HG02623 (cell line): Measurements from ENCODE around the gene STX10.
A peak's percentile ranks its signal among the peaks of the same experiment; 100 is the strongest.
"Not testable (repeated sequence)": the region's sequence is repeated elsewhere in the genome, so short reads cannot be mapped to it uniquely, and the experiment has no call there.

ENCODE experiments used
- ATAC-seq: cut with Tn5 transposase; IDR thresholded peaks from one replicate; pipeline ENCODE4 v1.9.1; 2021; ENCODE audit warnings: moderate library complexity; ENCODE audit not compliant: unreplicated experiment

Gene STX10, protein sequence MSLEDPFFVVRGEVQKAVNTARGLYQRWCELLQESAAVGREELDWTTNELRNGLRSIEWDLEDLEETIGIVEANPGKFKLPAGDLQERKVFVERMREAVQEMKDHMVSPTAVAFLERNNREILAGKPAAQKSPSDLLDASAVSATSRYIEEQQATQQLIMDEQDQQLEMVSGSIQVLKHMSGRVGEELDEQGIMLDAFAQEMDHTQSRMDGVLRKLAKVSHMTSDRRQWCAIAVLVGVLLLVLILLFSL

DNA sequence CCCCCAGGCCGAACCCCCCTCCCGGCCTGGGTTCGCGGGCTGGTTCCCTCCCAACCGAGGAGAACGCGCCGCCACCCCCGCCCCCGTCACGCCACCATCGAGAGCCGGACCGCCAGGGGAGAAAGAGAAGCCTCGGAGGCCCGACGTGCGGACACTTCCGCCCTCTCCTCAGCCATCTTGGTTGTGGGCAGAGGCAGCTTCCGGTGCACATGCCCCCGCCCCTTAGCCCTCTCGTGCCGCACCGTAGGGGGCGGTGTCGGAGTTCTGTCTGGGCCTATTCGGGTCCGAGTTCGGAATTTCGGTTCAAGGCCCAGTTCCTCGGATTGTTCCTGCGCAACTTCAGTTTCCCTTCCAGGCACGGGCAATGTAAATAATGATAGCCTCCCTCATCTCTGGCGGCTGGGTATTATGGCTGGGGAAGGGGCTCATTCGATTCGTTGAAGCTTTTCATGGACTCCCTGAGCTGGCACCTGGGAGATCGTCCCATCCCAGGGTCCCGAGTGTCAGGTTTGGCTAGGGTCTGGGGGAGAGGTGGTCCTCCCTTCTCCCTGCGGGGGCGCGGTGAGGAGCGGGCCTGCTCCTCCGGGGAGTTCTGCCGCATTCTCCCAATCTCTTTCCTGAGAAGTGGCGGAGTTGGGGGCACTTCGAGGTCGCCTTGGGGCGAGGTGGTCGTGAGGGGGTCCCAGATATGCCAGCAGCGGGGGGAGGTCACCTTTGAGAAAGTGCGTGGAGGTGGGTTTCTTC is at the start of gene STX10, which contains the start of gene IER2:
TSS of gene STX10 (minus strand) at position 189 of the 744 bp plus-strand sequence. CDS start 202 bp downstream, outside the sequence.
TSS of gene IER2 (plus strand) at position 225 of the 744 bp plus-strand sequence. CDS start 2,776 bp downstream, outside the sequence.
- ATAC-seq, result peak; percentile 36

DNA sequence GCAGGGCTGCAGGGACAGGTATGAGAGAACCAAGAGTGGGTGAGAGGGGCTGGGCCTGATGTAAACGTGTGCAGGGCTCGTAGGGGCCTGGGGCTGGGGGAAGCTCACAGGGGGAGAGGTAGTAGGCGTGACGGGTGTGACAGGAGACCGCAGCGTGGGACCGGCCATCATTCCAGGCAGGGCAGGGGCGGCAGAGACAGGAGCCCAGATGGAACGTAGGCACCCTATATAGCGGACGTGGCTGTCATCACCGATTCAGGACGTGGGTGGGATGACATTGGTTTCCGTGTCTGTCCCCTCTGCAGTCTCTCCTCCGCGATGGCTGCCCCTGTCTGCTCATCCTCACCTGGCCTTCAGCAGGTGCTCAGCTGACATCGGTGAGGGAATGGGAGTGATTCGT is 48.5 kb upstream of the STX10 start:
- no peak for ATAC-seq

DNA sequence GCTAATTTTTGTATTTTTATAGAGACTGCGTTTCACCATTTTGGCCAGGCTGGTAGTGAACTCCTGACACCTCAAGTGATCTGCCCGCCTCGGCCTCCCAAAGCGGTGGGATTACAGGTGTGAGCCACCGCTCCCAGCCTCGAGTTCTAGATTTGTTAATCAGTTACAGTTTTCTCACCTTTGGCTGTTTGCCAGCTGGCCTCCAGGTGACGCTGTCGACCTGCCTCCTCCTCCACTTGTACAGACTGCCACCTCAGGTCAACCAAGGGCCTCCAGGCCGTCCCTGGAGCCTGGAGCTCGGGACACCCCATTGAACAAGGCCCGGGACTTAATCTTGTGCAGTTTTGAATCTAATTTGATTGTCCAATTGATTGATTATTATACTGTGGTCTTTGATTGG is 45.5 kb upstream of the STX10 start:
- ATAC-seq, result no peak

DNA sequence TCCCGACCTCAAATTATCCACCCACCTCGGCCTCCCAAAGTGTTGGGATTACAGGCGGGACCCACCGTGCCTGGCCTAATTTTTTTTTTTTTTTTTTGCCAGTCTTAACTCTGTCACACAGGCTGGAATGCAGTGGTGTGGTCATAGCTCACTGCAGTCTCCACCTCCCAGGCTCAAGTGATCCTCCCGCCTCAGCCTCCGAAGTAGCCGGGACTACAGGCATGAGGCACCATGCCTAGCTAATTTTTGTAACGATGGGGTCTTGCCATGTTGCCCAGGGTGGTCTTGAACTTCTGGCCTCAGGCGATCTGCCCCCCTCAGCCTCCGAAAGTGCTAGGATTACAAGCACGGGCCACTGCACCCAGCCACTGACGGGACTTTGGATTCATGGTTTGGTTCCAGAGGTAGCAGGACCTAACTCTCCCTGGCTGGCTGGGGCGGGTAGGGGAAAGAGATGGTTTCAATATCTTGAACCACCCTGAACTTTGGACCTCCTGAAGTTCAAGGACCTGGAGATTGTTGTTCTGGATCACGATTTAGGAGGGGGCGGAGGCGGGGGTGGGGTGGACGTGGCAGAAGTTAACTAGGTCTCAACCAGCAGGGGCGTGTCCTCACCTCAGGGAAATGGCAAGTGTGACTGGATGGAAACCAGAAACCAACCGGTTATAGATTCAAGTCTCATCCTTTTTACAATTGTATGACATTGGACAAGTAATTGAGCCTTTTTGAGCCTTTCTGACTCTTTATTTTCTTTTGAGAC is 40.8 kb upstream of the STX10 start:
- ATAC-seq, result no peak

- no peak for ATAC-seq
Observed at GRCh38 chr19:13189600-13189999, 39.4 kb upstream of the STX10 start.

GRCh38 chr19:13187419-13187818 is 37.2 kb upstream of the STX10 start:
- ATAC-seq, result no peak

DNA sequence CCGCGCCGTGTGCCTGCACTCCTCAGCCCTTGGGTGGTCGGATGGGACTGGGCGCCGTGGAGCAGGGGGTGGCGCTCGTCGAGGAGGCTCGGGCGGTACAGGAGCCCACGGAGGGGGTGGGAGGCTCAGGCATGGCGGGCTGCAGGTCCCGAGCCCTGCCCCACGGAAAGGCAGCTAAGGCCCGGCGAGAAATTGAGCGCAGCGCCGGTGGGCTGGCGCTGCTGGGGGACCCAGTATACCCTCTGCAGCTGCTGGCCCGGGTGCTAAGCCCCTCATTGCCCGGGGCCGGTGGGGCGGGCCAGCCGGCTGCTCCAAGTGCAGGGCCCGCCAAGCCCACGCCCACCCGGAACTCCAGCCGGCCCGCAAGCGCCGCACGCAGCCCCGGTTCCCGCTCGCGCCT is 36.5 kb upstream of the STX10 start:
- ATAC-seq, result not testable (repeated sequence)

GRCh38 chr19:13185763-13186657 is 35.8 kb upstream of the STX10 start:
- not testable (repeated sequence) for ATAC-seq

GRCh38 chr19:13184926-13185325 is 34.8 kb upstream of the STX10 start:
- ATAC-seq, result not testable (repeated sequence)

DNA sequence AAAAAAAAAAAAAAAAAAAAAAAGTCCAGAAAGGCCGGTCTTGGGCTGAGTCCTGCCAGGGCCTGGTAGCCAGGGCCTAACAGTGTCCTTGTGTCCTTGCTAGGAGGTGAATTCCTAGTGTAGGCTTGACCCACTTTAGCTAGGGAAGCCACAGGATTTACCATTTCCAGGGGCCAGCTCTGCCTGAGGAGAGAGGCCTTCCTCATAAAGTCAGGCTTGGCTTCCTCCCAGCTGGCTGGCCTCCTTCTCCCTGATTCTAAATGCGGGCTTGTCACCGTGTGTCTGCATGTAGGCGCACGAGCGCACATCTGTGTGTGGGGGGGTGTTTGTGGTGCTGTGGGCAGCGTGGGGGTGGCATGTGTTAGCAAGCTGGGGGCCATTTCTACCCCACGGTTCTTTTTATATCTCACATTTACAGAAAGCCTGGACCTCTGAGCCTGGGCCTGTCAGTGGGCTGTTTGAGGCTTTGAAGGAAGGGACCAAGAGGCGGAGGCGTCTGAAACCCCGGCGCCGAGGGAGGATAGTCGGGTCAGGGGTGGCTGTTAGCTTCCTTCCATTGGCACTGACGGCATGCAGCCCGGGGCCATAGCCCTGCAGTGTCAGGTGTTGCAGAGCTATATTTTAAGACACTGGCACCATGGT is 31.7 kb upstream of the STX10 start:
- no peak for ATAC-seq

- ATAC-seq, result not testable (repeated sequence)
Observed at GRCh38 chr19:13178291-13178690, 28.1 kb upstream of the STX10 start.

DNA sequence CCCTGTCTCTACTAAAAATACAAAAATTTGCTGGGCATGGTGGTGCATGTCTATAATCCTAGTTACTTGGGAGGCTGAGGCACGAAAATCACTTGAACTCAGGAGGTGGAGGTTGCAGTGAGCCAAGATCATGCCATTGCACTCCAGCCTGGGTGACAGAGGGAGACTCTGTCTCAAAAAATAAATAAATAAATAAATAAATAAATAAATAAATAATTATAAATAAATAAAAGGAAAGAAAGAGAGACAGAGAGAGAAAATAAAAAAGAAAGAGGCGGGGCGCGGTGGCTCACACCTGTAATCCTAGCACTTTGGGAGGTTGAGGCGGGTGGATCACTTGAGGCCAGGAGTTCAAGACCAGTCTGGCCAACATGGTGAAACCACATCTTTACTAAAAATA is 27.4 kb upstream of the STX10 start:
- ATAC-seq, result not testable (repeated sequence)

- ATAC-seq, result no peak
Observed at GRCh38 chr19:13176345-13176744, 26.2 kb upstream of the STX10 start.

DNA sequence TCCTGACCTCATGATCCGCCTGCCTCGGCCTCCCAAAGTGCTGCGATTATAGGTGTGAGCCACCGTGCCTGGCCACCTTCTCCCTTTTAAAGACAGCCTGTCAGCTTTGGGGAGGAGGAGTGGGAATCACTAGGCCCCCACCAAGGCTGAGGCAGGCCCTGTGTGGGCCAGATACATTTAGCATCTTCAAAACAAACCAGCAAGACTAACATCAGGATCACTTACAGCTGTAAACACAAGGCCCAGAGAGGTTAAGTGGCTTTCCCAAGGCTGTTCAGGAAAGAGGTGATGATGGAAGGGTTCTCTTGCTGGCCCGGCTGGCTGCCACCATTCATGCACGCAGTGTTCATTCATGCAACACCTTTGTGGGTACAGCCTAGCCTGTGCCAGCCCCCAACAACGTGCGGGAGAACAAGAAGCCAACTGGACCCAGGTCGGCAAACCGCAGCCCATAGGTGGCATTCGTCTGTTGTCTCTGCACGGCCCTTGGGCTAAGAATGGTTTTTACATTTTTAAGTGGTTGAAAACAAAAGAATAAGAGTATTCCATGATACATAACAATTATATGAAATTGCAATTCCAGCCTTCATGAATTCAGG is 23.1 kb upstream of the STX10 start:
- no peak for ATAC-seq

GRCh38 chr19:13172346-13173138 is 22.4 kb upstream of the STX10 start:
- no peak for ATAC-seq

DNA sequence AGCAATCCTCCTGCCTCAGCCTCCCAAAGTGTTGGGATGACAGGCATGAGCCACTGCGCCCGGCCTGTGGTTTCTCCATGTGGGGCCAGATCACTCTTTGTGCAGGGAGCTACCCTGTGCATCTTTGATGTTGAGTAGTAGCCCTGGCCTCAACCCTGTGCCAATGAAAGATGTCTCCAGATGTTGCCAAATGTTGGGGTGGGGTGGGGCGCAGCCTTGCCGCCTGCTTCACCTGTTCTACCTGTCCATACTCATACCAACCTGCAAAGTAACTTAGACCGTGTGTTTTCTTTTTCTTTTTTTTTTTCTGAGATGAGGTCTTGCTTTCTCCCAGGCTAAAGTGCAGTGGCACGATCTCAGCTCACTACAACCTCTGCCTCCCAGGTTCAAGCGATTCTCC is 21.0 kb upstream of the STX10 start:
- ATAC-seq, result no peak

- no peak for ATAC-seq
Observed at GRCh38 chr19:13169769-13170168, 19.6 kb upstream of the STX10 start.

GRCh38 chr19:13166151-13166550 is 16.0 kb upstream of the STX10 start:
- ATAC-seq, result not testable (repeated sequence)
